Erythroblast (primary cell): ENCODE results near the gene NDUFB11.
A peak's percentile ranks its signal among the peaks of the same experiment; 100 is the strongest.

Experiments
- DNase-seq, 2 experiments: peaks; one replicate each; lab custom pipeline; 2025; lab: John Stamatoyannopoulos, UW
- GATA1 ChIP-seq: IDR thresholded peaks from 2 replicates; pipeline ENCODE4 v1.6.1; 2011; ENCODE audit warnings: low read depth, mild to moderate bottlenecking, control low read depth, low read length, moderate library complexity
- POLR2A ChIP-seq: IDR thresholded peaks from 2 replicates; pipeline ENCODE4 v1.6.1; 2011; ENCODE audit warnings: mild to moderate bottlenecking, low read length

Gene NDUFB11

GRCh38 chrX:47101206-47101605 is 43.3 kb downstream of the NDUFB11 start:
- DNase-seq = no peak

DNA sequence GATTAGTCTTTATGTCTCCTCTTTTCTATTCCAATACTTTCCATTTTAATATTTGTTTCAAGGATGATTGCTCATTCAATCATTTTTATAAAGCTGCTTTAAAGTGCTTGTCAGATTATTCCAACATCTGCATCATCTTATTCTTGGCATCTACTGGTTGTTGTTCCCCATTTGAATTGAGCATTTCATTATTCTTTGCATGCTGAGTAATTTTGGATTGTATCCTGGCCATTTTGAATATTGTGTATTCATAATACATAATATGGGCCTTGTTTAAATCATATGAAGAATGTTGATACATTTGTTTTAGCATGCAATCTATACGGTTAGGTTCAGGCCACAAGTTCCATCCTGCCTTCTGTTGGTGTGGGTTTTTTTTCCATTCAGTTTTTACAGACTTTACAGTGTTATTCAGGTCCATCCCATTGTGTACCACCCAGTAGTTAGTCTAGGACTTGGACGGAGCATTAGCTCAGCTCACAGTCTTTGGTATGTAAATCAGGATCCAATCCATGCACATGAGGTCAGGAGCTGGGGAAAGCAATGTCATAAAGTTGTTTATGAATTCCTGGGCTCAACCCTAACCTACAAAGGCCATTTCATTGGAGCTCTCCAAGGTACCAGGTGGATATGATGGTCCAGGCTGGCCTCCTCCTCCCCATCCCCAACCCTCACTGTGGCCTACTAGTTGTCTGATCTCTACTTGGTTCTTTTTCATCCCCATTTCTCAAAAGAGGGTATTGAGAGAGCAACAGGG is 46.0 kb downstream of the NDUFB11 start:
- no peak for DNase-seq
- no peak for TF ChIP-seq POLR2A
- no peak for TF ChIP-seq GATA1

More at GRCh38 chrX:47101206-47101605, 43.3 kb downstream of the NDUFB11 start:
- TF ChIP-seq GATA1 (no peak), POLR2A (no peak)

- TF ChIP-seq POLR2A = no peak
- DNase-seq = no peak
Measured at GRCh38 chrX:47097018-47097417, 47.5 kb downstream of the NDUFB11 start.

DNA sequence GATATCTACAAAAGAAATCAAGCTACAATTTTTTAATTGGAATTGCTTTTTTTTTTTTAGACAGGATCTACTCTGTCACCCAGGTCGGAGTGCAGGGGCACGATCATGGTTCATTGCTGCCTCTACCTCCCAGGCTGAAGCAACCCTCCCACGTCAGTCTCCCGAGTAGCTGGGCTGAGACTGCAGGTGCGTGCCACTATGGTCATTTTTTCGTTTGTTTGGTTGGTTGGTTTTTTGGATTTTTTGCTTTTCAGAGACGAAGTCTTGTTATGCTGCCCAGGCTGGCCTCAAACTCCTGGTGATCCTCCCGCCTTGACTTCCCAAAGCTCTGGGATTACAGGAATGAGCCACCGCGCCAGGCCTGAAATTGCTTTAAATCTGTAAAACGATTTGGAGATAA is 50.6 kb downstream of the NDUFB11 start:
- TF ChIP-seq GATA1 (no peak), POLR2A (no peak)
- no peak for DNase-seq

GRCh38 chrX:47093248-47093647 is 51.3 kb downstream of the NDUFB11 start:
- TF ChIP-seq POLR2A (no peak), GATA1 (no peak)
- peak; percentile 23 to 41 for DNase-seq
